SK-N-SH treated with all-trans-retinoic acid at 6 μM for 48 hours (cell line): ENCODE results near the gene SLCO3A1.

Experiments
- PATZ1 ChIP-seq: fragments of 250-450 bp; sonication (Bioruptor Pico); IDR thresholded peaks from 2 replicates; pipeline ENCODE4 v1.8.0; 2020; ENCODE audit warnings: mild to moderate bottlenecking, moderate library complexity, borderline replicate concordance
- POU6F1 ChIP-seq: fragments of 250-450 bp; sonication (Bioruptor Pico); IDR thresholded peaks from 2 replicates; pipeline ENCODE4 v1.8.0; 2021; ENCODE audit warnings: low read depth, mild to moderate bottlenecking, moderate library complexity, borderline replicate concordance
- RARB ChIP-seq: fragments of 250-450 bp; sonication (Bioruptor Pico); IDR thresholded peaks from 2 replicates; pipeline ENCODE4 v1.8.0; 2021; ENCODE audit warnings: mild to moderate bottlenecking, moderate library complexity
- ZC3H10 ChIP-seq: fragments of 250-450 bp; sonication (Bioruptor Pico); IDR thresholded peaks from 2 replicates; pipeline ENCODE4 v1.5.1; 2021; ENCODE audit warnings: mild to moderate bottlenecking, moderate library complexity

- TF ChIP-seq PATZ1 (no peak), POU6F1 (no peak), RARB (CRISPR knock-in tag) (no peak), ZC3H10 (CRISPR knock-in tag) (no peak)
These were observed 151.6 kb downstream of the SLCO3A1 start for GRCh38 chr15:92005154-92005553.
